GM18520 (cell line): ENCODE results near the gene ZBTB46.

Source experiments
- ATAC-seq: cut with Tn5 transposase; IDR thresholded peaks from one replicate; pipeline ENCODE4 v1.9.1; 2021; ENCODE audit not compliant: unreplicated experiment

Gene ZBTB46

GRCh38 chr20:63697357-63697867 lies 133.7 kb downstream of the ZBTB46 start:
- no peak for ATAC-seq

- ATAC-seq: no peak
Measured at GRCh38 chr20:63696628-63697356, 134.3 kb downstream of the ZBTB46 start, which contains the start of gene TNFRSF6B. Gene TNFRSF6B, plus strand, starts transcription at chr20:63696652. Its CDS starts 116 bp downstream, at chr20:63696768.

- ATAC-seq: no peak
Measured at GRCh38 chr20:63696306-63696627, 134.8 kb downstream of the ZBTB46 start.

- no peak for ATAC-seq
Measured at GRCh38 chr20:63695424-63696305, 135.4 kb downstream of the ZBTB46 start.

GRCh38 chr20:63694584-63695423 lies 136.3 kb downstream of the ZBTB46 start:
- ATAC-seq: no peak

- ATAC-seq: no peak
Measured at GRCh38 chr20:63693733-63694583, 137.1 kb downstream of the ZBTB46 start.
